Stimulated activated CD8-positive, alpha-beta memory T cell treated with anti-CD3 and anti-CD28 coated beads, Interleukin-2, amount 100 ng/mL, for 1 hour (primary cell): Measurements from ENCODE around the gene DPH7.
"Not testable (repeated sequence)": the region's sequence is repeated elsewhere in the genome, so short reads cannot be mapped to it uniquely, and the experiment has no call there.

Source experiments
- DNase-seq, 2 donors: peaks; one replicate each; pipeline ENCODE4 v3.0.0-alpha.2; 2020; ENCODE audit warnings: low read depth in 2 of 2

The DPH7 gene

DNA sequence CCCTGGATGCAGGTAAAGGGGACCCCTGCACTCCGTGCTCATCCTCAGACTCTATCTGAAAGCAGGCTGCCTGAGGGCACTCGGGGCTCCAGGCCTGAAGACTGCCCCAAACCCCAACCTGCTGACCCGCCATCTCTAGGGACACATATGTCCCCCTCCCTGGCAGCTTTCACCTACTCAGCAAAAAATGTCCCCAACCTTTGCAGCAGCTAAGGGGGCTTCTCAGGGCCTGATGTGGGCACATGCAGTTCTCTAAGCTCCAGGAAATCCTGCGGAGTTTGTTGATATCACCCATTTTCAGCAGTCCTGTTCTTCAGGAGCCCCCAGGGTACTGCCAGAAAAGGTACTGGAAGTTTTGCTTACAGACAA lies 2.2 kb upstream of the DPH7 start:
- DNase-seq = no peak

DNA sequence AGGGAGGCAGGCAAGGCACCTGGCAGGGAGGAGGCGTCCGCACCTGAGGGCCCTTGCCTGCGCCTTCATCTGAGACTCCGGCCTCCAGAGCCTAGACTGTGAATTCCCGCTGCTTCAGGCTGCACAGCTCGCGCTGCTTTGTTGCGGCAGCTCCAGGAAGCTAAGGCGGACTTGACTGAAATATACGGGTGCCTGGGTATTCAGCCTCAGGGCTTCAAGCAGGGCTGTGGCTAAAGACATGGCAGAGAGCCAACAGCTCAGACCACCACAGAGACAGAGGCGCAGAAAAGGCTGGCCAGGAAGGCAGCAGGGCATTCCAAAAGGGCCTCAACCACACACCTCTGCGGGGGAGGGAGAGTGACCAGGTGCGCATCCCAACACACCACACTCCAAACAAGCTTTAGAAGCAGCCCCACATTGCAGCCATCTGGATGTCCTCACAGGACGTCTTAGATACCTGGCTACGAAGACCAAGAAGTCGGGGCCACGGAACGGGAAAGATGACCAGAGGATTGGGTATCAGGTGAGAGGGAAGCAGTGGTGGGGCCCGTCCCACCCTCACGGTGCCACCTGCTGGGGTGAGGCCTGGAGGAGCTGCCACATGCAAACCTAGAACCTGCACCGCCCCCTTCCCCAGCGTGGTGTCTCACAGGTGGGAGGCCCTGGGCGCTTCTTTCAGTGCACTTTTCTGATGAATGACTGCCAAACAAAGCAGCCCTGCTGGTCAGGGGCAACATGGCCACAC lies 1.7 kb upstream of the DPH7 start:
- no peak for DNase-seq

DNA sequence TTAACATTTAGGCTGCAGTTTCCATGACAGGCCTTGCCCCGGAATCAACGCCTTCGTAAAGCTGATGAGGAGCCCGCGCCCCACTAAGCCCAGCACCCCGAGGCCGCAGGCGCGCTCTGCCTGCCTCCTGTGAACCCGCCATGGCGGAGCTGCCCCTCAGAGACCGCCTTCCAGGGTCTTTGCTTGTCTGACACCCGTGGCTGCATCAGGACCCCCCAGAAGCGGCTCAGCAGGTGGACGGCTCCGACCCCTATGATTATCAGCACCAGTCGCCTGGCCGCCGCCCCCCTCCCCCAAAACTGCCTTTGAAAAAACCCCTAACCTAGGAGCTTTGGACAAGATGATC lies 507 bp upstream of the DPH7 start:
- DNase-seq = no peak

DNA sequence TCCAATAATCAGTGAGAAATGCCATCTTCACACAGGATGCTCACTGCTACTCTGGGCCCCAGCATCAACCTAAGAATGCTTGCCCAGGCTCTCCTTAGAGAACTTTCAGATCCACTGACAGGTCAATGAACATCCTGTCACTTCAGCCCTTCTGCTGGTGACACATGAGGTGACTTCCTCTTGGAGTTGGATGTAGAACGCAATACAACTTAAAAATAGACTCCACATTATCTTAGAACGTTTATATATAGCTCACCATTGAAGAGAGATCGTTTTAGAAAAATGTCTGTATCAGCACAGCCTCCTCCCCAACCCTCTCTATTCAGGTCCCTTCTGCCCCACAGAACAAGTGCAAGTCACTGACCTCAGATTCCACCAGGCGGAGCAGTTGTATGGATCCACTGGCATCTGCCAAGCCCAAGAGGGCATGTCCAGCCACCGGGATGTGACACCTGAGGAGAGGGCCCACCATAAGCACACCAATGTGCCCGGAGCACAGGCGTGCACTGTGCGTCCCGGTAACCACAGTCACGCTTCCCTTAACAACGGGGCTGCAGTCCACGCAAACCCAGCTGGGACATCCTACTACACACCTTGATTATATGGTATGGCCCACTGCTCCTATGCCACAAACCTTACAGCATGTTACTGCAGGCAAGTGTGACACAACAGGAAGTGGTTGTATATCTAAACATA lies 2.9 kb downstream of the DPH7 start:
- DNase-seq = no peak

DNA sequence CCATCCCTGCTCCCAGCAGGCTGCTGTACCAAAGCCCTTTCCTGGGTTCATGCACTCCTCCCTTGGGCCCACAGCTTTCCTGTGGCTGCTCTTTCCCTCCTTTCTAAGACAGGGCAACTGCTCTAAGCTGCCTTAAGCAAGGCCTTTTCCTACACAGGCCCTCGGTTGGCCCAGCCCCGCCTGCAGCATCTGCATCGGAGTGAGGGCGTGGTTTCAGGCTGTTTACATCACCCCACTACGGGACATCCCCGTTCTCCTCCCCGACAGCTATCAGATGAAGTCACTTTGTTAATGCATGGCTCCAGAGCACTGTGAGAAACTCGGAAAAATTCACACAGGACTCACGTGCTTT lies 3.4 kb downstream of the DPH7 start:
- no peak for DNase-seq

DNA sequence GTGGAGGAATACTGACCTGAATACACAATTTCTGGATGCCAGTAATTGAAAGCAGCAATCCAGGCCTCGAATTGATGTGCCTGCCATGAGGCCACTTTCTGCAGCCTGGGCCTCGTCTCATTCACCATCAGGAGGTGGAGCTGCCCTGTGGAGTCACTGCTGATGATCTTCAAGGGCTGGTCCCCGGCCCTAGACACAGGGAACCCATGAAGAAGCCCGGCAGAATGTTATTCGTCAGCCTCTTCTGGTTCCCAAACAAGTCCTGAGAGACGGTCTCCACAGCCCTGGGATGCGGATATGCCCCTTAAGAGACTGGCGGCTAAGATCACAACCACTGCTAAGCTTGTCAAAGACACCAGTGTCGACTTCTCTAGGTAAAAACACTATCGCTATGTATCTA lies 4.5 kb downstream of the DPH7 start:
- no peak for DNase-seq

DNA sequence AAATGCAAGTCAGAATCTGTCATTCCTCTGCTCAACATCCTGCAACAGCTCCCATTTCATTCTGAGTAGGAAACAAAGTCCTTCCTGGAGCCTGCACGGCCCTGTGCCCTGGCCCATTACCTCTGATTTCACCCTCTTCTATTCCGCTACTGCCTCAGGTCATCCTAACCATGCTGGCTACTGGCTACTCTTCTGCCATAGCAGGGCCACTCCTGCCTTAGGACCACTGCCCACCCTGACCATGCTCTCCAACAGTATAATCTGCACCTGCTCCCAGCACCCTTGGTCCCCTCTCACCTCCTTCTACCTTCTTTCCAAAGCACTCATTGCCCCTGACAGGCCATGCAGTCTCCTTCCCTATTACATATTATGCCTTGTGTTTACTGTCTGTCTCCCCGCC lies 8.2 kb downstream of the DPH7 start:
- DNase-seq = no peak

DNA sequence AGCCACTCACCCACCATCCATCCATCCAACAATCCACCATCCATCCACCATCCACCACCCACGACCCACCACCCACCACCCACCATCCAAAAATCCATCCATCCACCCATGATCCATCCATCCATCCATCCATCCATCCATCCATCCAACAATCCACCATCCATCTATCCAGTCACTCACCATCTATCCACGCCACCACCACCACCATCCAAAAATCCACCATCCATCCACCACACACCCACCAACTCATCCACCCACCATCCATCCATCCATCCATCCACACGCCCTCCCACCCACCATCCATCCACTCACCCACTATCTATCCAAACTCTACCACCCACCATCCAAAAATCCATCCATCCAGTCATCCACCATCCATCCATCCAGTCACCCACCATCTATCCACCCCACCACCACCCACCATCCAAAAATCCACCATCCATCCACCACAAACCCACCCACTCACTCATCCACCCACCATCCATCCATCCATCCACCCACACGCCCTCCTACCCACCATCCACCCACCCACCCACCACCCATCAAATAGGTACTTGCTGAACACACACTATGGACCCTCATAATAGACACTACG lies 9.0 kb downstream of the DPH7 start:
- no peak for DNase-seq

DNA sequence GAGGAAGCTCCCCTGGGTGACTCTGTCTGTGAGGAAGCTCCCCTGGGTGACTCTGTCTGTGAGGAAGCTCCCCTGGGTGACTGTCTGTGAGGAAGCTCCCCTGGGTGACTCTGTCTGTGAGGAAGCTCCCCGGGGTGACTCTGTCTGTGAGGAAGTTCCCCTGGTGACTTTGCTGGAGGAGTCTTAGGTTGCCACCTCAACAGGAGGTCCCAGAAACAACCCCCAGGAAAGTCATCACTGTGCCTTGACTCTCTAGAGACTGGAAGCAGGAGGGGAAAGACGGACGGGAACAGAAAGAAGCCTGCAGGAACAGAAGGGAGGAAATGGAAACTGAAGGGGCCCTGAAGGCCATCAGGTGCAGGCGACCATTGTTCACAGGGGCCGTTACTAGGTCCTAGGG lies 10.3 kb downstream of the DPH7 start:
- DNase-seq = not testable (repeated sequence)

DNA sequence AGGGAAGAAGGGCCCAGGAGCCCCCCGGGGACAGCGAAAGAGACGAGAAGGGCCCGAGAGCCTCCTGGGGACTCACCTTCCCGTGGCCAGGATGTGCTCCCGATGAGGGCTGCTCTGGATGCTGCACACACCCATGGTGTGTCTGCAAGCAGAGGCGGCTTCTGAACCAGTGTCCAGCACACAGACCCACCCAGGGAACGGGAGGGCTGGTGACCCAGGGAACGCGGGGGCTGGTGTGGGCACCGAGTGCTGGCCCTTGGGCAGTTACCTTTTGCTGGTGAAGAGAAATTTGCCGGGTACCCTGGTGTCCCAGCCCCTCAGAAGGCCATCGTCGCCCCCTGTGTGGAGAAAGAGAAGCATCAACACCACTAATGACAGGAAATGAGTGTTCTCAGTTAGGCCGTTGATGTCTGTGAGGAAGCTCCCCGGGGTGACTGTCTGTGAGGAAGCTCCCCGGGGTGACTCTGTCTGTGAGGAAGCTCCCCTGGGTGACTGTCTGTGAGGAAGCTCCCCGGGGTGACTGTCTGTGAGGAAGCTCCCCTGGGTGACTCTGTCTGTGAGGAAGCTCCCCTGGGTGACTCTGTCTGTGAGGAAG lies 13.8 kb downstream of the DPH7 start:
- DNase-seq = no peak

DNA sequence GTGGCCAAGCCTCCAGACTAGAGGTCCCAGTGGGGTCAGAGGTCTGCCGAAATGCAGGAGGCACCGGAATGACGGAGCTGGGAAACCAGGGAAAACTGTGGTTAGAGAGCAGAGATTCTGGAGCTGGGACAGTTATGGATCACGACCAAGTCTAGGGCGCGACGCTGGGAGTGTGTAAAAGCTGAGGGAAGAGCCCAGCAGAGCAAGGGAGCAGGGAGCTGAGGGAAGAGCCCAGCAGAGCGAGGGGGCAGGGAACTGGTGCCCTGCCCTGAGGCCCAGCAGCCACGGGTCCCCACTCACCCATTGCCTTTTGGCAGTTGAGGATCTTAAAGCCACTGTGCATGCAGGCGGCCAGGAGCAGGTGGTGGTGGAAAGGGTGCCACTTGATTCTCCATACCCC lies 14.6 kb downstream of the DPH7 start:
- no peak for DNase-seq

DNA sequence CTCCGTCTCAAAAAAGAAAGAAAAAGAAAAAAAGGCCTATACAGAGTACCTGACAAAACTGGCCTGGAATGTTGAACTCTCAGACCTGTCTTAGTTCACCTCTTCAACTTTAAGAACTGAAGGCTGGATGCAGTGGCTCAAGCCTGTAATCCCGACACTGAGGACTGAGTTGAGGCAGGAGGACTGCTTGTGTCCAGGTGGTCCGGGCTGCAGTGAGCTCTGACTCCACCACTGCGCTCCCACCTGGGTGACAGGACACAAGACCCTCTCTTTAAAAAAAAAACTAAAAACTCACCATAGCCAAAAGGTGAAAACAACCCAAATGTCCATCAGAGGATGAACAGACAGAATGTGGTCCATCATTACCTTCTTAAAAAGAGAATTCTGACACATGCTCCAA lies 20.6 kb downstream of the DPH7 start:
- no peak for DNase-seq

DNA sequence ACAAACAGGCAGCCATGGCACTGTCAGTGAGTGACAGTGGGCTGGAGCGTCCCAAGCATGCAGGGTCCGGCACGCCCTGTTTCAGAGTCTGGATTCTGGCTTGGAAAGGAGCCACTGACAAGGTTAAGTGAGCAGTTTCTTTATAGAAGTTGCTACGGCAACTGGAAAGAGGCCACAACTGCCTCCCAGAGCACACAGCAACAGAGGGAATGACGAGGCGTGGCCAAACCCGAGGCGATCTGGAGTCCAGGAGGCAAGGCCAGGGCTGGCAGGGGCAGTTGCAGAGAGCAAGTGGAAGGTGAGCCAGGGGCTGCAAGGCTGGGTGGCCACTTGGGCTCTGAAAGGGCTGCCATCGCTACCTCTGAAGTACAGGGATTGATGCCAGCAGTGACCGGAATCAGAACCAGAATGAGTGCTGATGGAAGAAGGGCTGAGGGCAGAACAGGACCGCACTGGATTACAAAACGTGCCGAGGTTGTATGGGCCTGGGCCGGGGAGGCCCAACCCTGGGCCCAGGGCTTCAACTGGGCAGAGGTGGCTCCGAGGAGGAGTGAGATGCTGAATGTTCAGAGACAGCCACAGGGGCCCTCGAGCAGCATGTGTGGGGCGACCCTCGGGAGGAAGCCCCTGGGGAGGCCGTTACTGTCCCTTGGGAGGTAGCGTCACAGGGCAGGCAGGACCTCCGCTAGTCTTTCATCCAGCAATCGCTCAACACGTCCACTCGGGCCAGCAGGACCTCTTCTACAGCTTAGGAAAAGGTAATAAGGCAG lies 22.5 kb downstream of the DPH7 start:
- no peak for DNase-seq

DNA sequence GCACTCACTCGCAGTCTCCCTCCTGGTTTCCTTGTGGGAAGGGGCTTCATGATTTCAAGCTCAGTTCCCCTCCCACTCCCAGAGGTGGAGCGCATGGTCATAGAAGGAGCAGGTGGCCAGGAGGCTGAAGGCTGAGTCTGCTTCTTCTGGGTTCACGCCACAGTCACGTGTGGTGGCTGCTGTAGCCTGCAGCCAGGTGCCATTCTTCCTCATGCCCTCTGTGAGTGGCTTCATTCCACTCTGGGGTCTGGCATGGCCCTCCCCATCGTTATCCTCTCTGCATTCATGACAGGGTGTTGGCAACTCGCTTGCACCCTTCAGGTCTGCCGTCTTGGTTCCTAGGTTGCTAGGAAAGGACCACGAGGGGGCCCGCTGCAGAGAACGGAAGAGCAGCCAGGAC lies 23.5 kb downstream of the DPH7 start:
- DNase-seq = no peak

DNA sequence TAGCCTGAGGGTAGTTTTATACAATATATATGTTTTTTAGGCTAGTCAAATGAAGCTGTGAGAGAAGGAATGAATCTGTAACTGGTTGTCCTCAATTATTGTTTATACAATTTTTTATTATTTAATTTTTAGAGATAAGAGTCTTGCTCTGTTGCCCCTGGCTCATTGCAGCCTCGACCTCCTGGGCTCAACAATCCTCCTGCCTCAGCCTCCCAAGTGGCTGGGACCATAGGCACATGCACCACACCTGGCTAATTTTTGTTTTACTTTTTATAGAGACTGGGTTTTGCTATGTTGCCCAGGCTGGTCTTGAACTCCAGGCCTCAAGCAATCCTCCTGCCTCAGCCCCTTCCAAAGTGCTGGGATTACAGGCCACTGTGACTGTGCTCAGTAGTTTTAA lies 24.4 kb downstream of the DPH7 start:
- DNase-seq = no peak

DNA sequence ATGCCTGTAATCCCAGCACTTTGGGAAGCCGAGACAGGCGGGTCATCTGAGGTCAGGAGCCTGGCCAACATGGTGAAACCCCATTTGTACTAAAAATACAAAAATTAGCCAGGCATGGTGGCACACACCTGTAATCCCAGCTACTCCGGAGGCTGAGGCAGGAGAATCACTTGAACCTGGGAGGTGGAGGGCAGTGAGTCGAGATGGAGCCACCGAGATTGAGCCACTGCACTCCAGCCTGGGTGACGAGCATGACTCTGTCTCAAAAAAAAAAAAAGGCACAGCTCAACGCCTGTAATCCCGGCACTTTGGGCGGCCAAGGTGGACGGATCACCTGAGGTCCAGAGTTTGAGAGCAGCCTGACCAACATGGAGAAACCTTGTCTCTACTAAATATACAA lies 25.1 kb downstream of the DPH7 start:
- not testable (repeated sequence) for DNase-seq

DNA sequence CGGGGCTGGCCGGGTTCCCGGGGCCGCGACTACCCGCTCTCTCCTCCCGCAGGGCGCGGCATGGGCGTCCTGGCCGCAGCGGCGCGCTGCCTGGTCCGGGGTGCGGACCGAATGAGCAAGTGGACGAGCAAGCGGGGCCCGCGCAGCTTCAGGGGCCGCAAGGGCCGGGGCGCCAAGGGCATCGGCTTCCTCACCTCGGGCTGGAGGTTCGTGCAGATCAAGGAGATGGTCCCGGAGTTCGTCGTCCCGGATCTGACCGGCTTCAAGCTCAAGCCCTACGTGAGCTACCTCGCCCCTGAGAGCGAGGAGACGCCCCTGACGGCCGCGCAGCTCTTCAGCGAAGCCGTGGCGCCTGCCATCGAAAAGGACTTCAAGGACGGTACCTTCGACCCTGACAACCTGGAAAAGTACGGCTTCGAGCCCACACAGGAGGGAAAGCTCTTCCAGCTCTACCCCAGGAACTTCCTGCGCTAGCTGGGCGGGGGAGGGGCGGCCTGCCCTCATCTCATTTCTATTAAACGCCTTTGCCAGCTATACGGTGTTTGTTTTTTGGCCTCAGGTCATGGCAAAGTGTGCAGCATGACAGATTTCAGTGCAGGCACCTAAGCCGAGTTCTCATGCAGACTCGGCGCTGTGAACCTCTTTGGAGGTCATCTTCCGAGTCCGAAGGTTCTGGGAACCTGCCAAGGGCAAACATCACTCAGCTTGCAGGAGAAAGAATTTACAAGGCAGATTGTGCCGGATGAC lies 26.5 kb downstream of the DPH7 start:
- DNase-seq = no peak

DNA sequence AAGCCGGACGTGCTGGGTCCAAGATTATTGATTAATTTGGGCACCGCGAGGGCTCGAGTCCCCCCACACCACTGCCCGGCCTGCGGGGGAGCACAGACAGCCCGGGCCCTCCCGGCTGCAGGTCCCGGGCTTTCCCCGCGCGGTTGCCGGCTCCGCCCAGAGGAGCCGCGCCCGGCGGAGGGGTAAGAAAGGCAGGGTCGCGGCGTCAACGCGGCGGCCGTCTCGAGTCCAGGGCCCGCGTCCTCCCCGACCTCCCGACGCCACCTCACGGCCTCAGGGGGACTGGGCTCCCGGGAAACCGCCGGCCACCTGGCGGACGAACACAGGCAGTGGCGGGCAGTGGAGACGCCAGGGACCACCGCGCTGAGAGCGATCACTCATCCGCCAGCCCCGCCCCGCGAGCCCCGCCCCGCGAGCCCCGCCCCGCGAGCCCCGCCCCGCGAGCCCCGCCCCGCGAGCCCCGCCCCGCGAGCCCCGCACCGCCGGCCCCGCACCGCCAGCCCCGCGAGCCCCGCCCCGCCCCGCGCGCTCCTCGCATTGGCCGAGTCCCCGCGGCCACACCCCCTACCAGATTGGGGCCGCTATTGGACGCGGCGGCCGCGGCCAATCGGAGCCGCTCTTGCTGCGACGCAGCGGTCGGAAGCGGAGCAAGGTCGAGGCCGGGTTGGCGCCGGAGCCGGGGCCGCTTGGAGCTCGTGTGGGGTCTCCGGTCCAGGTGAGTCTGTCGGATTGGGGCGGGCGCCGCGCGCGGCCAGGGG lies 27.3 kb downstream of the DPH7 start, which contains the start of gene MRPL41:
MRPL41 (plus strand) TSS at position 616 of the 758 bp plus-strand sequence. CDS start 203 bp downstream, outside the sequence.
- DNase-seq = peak; percentile 67 to 79

DNA sequence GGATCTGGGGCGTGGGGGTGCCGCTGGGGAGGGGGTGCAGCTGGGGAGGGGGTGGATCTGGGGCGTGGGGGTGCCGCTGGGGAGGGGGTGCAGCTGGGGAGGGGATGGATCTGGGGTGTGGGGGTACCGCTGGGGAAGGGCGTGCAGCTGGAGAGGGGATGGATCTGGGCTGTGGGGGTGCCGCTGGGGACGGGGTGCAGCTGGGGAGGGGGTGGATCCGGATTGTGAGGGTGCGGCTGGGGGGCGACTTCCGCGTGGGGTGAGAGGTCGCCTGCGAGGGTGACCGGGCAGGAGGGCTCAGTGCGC lies 27.8 kb downstream of the DPH7 start:
- DNase-seq = not testable (repeated sequence)

DNA sequence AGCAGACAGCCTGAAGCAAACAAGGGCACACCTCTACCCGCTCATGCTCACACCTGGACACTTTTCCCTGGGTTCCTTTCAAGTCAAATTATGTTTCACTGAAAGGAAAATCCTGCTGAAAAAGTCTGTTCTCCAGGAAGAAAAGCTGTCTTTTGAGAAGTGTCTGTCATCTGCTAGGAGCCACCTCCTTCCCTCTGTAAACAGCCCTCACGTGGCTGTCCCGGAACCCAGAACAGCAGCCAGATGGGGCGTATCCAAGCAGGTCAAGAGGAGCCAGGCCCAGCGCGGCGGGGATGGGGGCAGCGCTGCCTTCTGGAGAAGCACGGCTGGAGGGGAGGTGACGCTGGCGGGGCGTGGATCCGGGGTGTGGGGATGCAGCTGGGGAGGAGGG lies 28.5 kb downstream of the DPH7 start, which contains the start of gene PNPLA7:
PNPLA7 (minus strand) TSS at position 172 of the 391 bp plus-strand sequence. CDS start 205 bp downstream, outside the sequence.
- peak in 1 of 2 donors; percentile 30 for DNase-seq
